ENCODE data around the gene ABCA4.

ABCA4 gene

DNA sequence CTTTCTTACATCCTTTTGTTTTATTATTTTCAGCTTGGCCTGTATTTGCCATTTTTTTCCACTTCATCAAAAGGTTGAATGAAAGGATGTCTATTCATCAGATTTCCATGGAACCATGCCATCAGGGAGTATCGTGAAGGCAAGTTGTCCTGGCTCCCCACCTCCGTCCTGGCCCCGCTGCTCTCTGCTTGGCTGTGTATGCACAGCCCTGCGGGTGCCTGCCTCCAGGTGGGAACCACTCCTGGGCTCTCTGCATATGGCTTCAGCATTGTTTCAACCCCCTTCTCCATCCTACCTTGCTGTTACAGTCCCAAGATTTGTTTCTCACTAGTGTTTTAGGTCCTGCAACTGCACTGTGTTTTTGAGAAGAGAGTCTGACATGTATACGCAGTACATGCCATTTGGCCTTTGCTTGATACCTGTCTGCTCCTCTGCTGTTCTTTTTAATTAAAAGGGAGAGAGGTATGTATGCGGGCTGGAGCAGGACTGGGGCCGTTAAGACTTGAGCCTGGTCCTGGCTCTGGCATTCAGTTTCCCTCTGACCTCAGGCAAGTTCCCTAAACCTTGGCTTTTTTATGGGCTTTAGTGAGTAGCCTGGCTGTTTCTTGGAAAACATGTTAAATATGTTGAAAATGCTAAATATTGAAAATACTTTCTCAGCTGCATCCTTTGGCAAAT is 141.8 kb downstream of the ABCA4 start:
- TF ChIP-seq, protein P1, sequence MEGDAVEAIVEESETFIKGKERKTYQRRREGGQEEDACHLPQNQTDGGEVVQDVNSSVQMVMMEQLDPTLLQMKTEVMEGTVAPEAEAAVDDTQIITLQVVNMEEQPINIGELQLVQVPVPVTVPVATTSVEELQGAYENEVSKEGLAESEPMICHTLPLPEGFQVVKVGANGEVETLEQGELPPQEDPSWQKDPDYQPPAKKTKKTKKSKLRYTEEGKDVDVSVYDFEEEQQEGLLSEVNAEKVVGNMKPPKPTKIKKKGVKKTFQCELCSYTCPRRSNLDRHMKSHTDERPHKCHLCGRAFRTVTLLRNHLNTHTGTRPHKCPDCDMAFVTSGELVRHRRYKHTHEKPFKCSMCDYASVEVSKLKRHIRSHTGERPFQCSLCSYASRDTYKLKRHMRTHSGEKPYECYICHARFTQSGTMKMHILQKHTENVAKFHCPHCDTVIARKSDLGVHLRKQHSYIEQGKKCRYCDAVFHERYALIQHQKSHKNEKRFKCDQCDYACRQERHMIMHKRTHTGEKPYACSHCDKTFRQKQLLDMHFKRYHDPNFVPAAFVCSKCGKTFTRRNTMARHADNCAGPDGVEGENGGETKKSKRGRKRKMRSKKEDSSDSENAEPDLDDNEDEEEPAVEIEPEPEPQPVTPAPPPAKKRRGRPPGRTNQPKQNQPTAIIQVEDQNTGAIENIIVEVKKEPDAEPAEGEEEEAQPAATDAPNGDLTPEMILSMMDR (IDR thresholded peaks at IDR 0.05; ENCODE audit: extremely low read depth, missing control alignments) = no peak
- DNase-seq (ENCODE audit: low spot score) = no peak

DNA sequence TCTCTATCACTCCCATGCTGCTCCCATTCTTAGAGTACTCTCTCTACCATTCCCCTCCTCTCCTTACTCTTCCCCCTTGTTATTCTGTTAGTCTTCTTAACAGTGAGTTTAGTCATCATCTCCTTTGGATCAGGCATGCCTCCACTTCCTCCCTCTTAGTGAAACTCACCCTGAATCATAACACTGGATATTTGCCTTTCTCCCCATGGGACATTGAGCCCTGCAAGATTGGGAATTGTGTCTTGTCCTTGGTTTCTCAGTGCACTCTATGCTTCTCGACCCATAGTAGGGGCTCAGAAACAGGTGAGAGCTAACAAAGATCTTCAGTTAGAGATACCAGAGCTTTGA is 143.4 kb downstream of the ABCA4 start:
- DNase-seq (ENCODE audit: low spot score) = no peak

DNA sequence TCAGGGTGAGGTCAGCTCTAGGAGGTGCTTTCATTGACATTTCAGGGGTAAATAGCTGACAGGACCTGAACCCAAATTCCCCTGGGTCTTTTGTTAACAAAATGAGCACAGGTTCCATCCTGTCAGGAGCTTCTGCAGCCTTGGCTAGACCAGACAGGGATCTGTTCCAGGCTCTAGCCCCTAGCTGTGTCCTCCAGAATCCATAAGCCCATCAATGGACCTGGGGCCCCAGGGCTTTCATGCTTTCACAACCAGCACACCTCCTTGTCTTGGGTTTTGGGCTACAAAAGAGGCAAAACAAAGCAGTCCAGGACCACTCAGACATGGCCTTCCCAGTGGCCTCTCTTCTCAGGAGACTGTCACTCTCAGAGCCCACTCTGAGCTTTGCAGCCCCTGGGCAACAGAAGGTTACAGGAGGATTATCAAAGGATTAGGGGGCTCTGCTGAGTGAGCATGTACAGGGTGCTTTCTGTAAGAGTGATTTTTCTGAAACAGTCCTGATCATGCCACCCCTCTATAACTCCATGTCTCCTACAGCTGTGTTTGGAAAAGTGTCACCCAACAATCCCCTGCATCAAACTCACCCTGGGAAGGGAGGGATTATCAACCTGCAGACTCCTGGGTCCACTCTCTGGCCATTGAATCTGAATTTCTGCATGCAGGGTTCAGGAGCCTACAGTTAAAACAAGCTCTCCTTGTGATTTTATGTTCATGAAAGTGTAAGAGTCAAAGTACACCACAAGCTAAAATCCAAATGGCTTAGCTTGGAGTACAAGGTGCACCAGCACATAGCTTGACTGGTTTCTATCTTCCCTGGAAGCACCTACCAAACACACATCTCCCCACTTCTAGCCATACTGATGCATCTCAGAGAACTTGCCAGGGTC is 144.0 kb downstream of the ABCA4 start:
- DNase-seq (ENCODE audit: low spot score) = no peak
- TF ChIP-seq, protein P1 (IDR thresholded peaks at IDR 0.05; ENCODE audit: extremely low read depth, missing control alignments) = no peak

More for the DNA sequence above, 143.4 kb downstream of the ABCA4 start:
- TF ChIP-seq, protein P1 (IDR thresholded peaks at IDR 0.05; ENCODE audit: extremely low read depth, missing control alignments) = no peak

DNA sequence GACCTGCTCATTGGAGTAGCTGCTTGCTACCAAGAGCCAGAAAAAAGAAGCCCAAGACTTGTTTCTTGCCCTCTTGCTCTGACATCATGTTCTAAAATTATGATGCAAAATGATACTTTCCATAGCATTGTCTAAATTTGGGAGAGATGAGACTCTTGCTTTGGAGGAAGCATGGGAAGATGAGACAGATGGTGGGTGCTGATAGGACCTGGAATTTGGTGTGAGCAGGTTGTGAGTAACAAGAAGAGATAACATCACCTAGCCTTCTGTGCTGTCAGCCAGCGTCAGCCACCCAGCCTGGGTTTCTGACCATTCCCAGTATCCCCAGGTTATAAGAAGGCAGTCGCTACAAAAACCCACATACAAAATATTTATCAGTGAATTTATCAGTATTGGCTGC is 144.7 kb downstream of the ABCA4 start:
- TF ChIP-seq, protein P1 (IDR thresholded peaks at IDR 0.05; ENCODE audit: extremely low read depth, missing control alignments) = no peak
- no peak for DNase-seq (ENCODE audit: low spot score)

DNA sequence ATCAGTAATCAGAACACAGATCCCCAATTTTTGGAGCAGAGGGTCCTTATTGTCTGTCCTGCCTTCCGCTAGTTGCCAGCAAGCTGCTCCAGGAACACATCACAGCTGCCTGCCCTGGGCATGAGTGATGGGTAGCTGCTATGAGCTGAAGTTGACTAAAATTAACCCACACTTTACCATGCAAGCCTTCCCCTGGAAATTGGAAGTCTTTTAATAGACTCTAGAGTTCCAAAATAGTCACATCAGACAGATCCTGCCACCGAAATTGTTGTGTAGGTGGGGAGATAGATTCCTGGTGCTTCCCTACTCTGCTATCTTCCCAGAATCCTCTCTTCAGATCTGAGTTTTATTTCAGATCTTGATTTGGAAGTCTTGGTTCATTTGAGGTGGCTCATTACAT is 148.6 kb downstream of the ABCA4 start:
- TF ChIP-seq, protein P1 (IDR thresholded peaks at IDR 0.05; ENCODE audit: extremely low read depth, missing control alignments) = no peak
- no peak for DNase-seq (ENCODE audit: low spot score)

DNA sequence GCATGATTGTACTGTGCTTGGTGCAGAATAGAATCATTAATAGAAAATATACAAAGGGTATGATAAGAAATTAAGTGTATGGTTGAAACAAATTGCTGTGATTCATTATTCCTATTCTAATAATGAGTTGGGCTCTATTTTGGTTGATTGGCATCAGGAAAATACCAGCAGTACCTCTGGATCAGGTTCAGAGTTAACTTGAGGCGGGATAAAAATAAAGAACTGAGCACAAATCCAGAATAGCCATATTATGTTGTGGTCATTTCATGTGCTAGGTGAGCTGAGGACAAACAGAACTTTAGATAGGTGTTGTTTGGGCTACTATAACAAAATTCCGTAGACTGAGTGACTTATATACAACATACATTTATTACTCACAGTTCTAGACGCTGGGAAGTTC is 151.1 kb downstream of the ABCA4 start:
- TF ChIP-seq, protein P1 (IDR thresholded peaks at IDR 0.05; ENCODE audit: extremely low read depth, missing control alignments) = no peak
- no peak for DNase-seq (ENCODE audit: low spot score)

DNA sequence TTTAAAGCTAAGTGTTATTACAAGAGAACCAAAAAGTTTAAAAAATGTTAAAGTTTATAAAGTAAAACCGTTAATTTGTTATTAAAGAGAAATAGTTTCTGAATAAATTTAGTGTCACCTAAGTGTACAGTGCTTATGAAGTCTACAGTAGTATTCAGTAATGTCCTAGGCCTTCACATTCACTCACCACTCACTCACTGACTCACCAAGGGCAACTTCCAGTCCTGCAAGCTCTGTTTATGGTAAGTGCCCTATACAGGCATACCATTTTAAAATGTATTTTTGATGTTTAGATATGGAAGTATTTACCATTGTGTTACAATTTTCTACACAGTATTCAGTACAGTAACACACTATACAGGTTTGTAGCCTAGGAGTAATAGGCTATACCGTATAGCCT is 151.6 kb downstream of the ABCA4 start:
- TF ChIP-seq, protein P1 (IDR thresholded peaks at IDR 0.05; ENCODE audit: extremely low read depth, missing control alignments) = no peak

More for the DNA sequence above, 151.6 kb downstream of the ABCA4 start:
- no peak for DNase-seq (ENCODE audit: low spot score)

Measured in GM20000 (cell line).